Spleen (tissue), 7 donors: ENCODE results near the gene SDK1.

Experiments
- CTCF ChIP-seq, 11 experiments: fragments of 200-600 bp in 7 of 11; fragments of 450-650 bp in 4 of 11; sonication (generic) in 4 of 11; IDR thresholded peaks in 8 of 11; conservative IDR thresholded peaks in 3 of 11; 1 replicate in 7 of 11; 2 replicates in 4 of 11; pipeline versions ENCODE4 v1.4.0 to v1.8.0; 2016 to 2021; ENCODE audit warnings: antibody characterized with exemption in 11 of 11, inconsistent platforms in 4 of 11, mild to moderate bottlenecking in 1 of 11
- POLR2A ChIP-seq, 3 donors: fragments of 450-650 bp; IDR thresholded peaks; one replicate each; pipeline ENCODE4 v1.5.1; 2017; ENCODE audit warnings: antibody characterized with exemption in 3 of 3, mild to moderate bottlenecking in 1 of 3
- POLR2AphosphoS5 ChIP-seq, 3 donors: sonication (generic); formaldehyde crosslinking; IDR thresholded peaks; one replicate each; pipeline ENCODE4 v1.5.1; 2017; ENCODE audit warnings: antibody characterized with exemption in 3 of 3
- donor health status: DM: no; HTN: no; CAD: no; lungs with moderate emphysema.
- donor health status: DM: no; HTN: no; CAD: no.
- donor health status: DM: no; HTN: no; CAD: no.

- TF ChIP-seq POLR2A (IDR thresholded peaks at IDR 0.05), result no peak
- TF ChIP-seq CTCF (IDR thresholded peaks at IDR 0.05 in 8 of 11, conservative IDR thresholded peaks at IDR 0.05 in 3 of 11), result no peak
- TF ChIP-seq POLR2AphosphoS5 (IDR thresholded peaks at IDR 0.05), result no peak
Measured at GRCh38 chr7:4178916-4179687, 878.0 kb downstream of the SDK1 start.
